ENCODE data around the gene C1orf226.

C1orf226 gene

DNA sequence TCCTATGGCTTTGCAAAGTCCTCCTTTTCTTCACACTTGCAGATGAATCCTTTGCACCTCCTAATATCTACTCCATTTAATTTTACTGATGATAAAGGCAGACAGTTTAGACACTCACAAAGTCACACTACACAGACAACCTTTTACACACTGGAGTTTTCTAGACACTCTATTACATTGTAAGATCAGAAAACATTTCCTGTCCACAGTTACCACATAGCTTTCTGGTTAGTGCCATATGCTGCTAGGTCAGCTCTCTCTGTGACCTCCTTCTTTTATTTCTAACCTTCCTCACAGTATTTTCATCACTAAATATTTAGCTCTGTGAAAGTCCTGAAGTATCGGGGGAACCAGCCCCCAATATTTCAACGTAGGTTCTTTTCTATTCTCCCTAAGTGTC lies 25.3 kb downstream of the C1orf226 start:
- H4K8ac ChIP-seq (ENCODE audit: low read depth, low read length), result no peak overlapping the region
- no peak for DNase-seq
- no peaks in the 10 kb centered on the region for H3K27me3 ChIP-seq (ENCODE audit: insufficient read depth, low read length, poor library complexity)
- H2BK5ac ChIP-seq (ENCODE audit: low read length), result no peak overlapping the region
- H3K23ac ChIP-seq (ENCODE audit: low read length), result no peak overlapping the region
- H3K56ac ChIP-seq (ENCODE audit: low read length), result no peak overlapping the region
- H3K4me1 ChIP-seq (ENCODE audit: control insufficient read depth, low read depth, low read length), result peaks cover under 1% of the 10 kb centered on the region
- H3K4me2 ChIP-seq (ENCODE audit: low read length), result no peak overlapping the region
- no peak overlapping the region for H3K9ac ChIP-seq (ENCODE audit: low read length)
- no peaks in the 10 kb centered on the region for H3K79me2 ChIP-seq (ENCODE audit: control insufficient read depth, insufficient read depth, low read length)
- no peaks in the 10 kb centered on the region for H3K36me3 ChIP-seq (ENCODE audit: control insufficient read depth, insufficient read depth, low read length)
- no peak overlapping the region for H2BK120ac ChIP-seq (ENCODE audit: low read depth, low read length)
- no peak overlapping the region for H3K18ac ChIP-seq (ENCODE audit: low read length)
- WGBS (ENCODE audit: extremely low coverage, insufficient coverage, low lambda C conversion rate), result no CpG with 5 or more reads among the region's 2 CpGs
- no peaks in the 10 kb centered on the region for H3K79me1 ChIP-seq (ENCODE audit: low read length)
- H3K4me3 ChIP-seq (ENCODE audit: low read length), result no peak overlapping the region
- no peak overlapping the region for H4K5ac ChIP-seq (ENCODE audit: low read length)
- no peak overlapping the region for H3K27ac ChIP-seq (ENCODE audit: low read depth, low read length)
- H3K4ac ChIP-seq (ENCODE audit: low read depth, low read length), result no peak overlapping the region
- no peak overlapping the region for H2BK15ac ChIP-seq (replicated peaks; ENCODE audit: low read depth)
- H2AK5ac ChIP-seq (ENCODE audit: low read length), result no peak overlapping the region

DNA sequence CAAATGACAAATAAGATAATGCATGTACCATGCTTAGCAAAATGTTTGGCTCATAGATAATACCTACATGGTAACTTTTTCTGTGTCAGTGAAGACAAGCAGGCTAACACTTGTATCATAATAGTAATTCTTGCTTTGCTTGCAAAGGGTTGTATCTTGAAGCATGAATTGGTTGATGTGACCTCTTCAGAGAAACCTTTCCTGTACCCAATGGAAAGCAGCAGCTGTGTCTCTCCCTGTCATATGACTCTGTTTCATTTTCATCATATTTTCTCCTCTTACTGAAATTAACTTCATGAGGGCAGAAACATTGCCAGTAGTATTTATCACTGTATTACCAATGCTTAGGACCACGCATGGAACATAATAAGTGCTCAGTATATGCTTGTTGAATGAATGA lies 26.0 kb downstream of the C1orf226 start:
- H4K8ac ChIP-seq (ENCODE audit: low read depth, low read length), result no peak overlapping the region
- DNase-seq, result no peak
- peaks cover 2% of the 10 kb centered on the region for H3K4me1 ChIP-seq (ENCODE audit: control insufficient read depth, low read depth, low read length)
- H2BK5ac ChIP-seq (ENCODE audit: low read length), result no peak overlapping the region
- H3K4me2 ChIP-seq (ENCODE audit: low read length), result no peak overlapping the region
- no peaks in the 10 kb centered on the region for H3K27me3 ChIP-seq (ENCODE audit: insufficient read depth, low read length, poor library complexity)
- no peak overlapping the region for H2AK5ac ChIP-seq (ENCODE audit: low read length)
- H3K27ac ChIP-seq (ENCODE audit: low read depth, low read length), result no peak overlapping the region
- H3K56ac ChIP-seq (ENCODE audit: low read length), result no peak overlapping the region
- no peak overlapping the region for H3K18ac ChIP-seq (ENCODE audit: low read length)
- no peak overlapping the region for H3K9ac ChIP-seq (ENCODE audit: low read length)
- no peak overlapping the region for H3K4ac ChIP-seq (ENCODE audit: low read depth, low read length)
- H4K5ac ChIP-seq (ENCODE audit: low read length), result no peak overlapping the region
- no peaks in the 10 kb centered on the region for H3K79me2 ChIP-seq (ENCODE audit: control insufficient read depth, insufficient read depth, low read length)
- no peak overlapping the region for H2BK15ac ChIP-seq (replicated peaks; ENCODE audit: low read depth)
- H3K79me1 ChIP-seq (ENCODE audit: low read length), result no peaks in the 10 kb centered on the region
- no peaks in the 10 kb centered on the region for H3K36me3 ChIP-seq (ENCODE audit: control insufficient read depth, insufficient read depth, low read length)
- H3K4me3 ChIP-seq (ENCODE audit: low read length), result no peak overlapping the region
- no CpG with 5 or more reads among the region's 1 CpG for whole genome bisulfite sequencing (ENCODE audit: extremely low coverage, insufficient coverage, low lambda C conversion rate)
- H3K23ac ChIP-seq (ENCODE audit: low read length), result no peak overlapping the region
- no peak overlapping the region for H2BK120ac ChIP-seq (ENCODE audit: low read depth, low read length)

DNA sequence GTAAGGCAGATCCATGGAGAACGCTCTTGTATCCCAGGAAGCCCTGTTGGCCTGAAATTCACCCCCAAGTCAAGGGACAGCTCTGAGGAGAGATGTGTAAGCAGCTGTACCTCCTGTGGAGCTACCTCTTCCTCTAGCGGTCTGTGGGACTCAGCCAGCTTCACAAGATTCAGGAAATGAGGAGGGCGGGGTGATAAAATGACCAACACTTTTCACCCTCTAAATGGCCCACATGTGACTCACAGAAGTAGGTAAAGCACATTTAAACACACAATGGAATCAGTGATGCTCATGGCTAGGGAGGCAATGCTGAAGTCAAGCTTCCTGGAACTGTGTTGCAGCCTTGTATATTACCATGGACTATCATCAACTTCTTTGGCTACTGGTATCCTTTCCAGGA lies 30.5 kb downstream of the C1orf226 start, which contains the start of gene SH2D1B:
Gene SH2D1B, minus strand, starts transcription at position 135 of the 400 bp plus-strand sequence. Its CDS starts 120 bp downstream, at position 15.
- H3K36me3 ChIP-seq (ENCODE audit: control insufficient read depth, insufficient read depth, low read length), result no peaks in the 10 kb centered on the region

DNA sequence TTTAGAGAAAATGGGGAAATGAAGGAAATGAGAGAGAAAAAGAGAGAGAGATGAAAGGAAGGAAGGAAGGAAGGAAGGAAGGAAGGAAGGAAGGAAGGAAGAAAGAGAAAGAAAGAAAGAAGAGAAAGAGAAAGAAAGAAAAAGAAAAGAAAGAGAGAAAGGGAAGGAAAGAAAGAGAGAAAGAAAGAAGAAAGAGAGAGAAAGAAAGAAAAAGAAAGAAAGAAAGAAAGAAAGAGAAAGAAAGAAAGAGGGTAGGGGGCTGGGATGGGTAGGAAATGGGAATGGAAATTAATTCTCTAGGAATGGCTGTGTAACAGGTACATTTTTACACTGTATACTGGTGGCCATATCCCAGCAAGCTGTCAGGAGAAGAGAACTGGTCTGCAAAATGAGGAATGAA lies 34.7 kb downstream of the C1orf226 start:
- no peak overlapping the region for H3K23ac ChIP-seq (ENCODE audit: low read length)
- no peak overlapping the region for H3K56ac ChIP-seq (ENCODE audit: low read length)
- H2BK120ac ChIP-seq (ENCODE audit: low read depth, low read length), result no peak overlapping the region
- H3K79me2 ChIP-seq (ENCODE audit: control insufficient read depth, insufficient read depth, low read length), result no peaks in the 10 kb centered on the region
- no peak overlapping the region for H3K4me2 ChIP-seq (ENCODE audit: low read length)
- no peak overlapping the region for H3K27ac ChIP-seq (ENCODE audit: low read depth, low read length)
- no peak overlapping the region for H3K18ac ChIP-seq (ENCODE audit: low read length)
- H3K4ac ChIP-seq (ENCODE audit: low read depth, low read length), result no peak overlapping the region
- H4K5ac ChIP-seq (ENCODE audit: low read length), result no peak overlapping the region
- DNase-seq, result no peak
- no peaks in the 10 kb centered on the region for H3K36me3 ChIP-seq (ENCODE audit: control insufficient read depth, insufficient read depth, low read length)
- H3K4me3 ChIP-seq (ENCODE audit: low read length), result no peak overlapping the region
- no peak overlapping the region for H2BK15ac ChIP-seq (replicated peaks; ENCODE audit: low read depth)
- no peaks in the 10 kb centered on the region for H3K79me1 ChIP-seq (ENCODE audit: low read length)
- no peak overlapping the region for H3K9ac ChIP-seq (ENCODE audit: low read length)
- peaks cover 2% of the 10 kb centered on the region for H3K4me1 ChIP-seq (ENCODE audit: control insufficient read depth, low read depth, low read length)
- H4K8ac ChIP-seq (ENCODE audit: low read depth, low read length), result no peak overlapping the region
- no peaks in the 10 kb centered on the region for H3K27me3 ChIP-seq (ENCODE audit: insufficient read depth, low read length, poor library complexity)
- no peak overlapping the region for H2BK5ac ChIP-seq (ENCODE audit: low read length)
- no peak overlapping the region for H2AK5ac ChIP-seq (ENCODE audit: low read length)

More for the DNA sequence above, 30.5 kb downstream of the C1orf226 start, which contains the start of gene SH2D1B:
- Histone ChIP-seq H3K4me2 (ENCODE audit: low read length) (no peak within 1 kb of the TSS), H3K27ac (ENCODE audit: low read depth, low read length) (no peak within 1 kb of the TSS), H3K9ac (ENCODE audit: low read length) (no peak within 1 kb of the TSS), H3K79me2 (ENCODE audit: control insufficient read depth, insufficient read depth, low read length) (no peaks in the 10 kb centered on the region), H4K8ac (ENCODE audit: low read depth, low read length) (no peak within 1 kb of the TSS), H3K4ac (ENCODE audit: low read depth, low read length) (no peak within 1 kb of the TSS), H4K5ac (ENCODE audit: low read length) (no peak within 1 kb of the TSS), H3K27me3 (ENCODE audit: insufficient read depth, low read length, poor library complexity) (no peaks in the 10 kb centered on the region), H2AK5ac (ENCODE audit: low read length) (no peak within 1 kb of the TSS), H3K18ac (ENCODE audit: low read length) (no peak within 1 kb of the TSS), H3K23ac (ENCODE audit: low read length) (no peak within 1 kb of the TSS), H3K4me1 (ENCODE audit: control insufficient read depth, low read depth, low read length) (peaks cover 2% of the 10 kb centered on the region), H2BK15ac (replicated peaks; ENCODE audit: low read depth) (no peak within 1 kb of the TSS), H3K79me1 (ENCODE audit: low read length) (no peaks in the 10 kb centered on the region), H2BK120ac (ENCODE audit: low read depth, low read length) (no peak within 1 kb of the TSS), H3K56ac (ENCODE audit: low read length) (no peak within 1 kb of the TSS), H2BK5ac (ENCODE audit: low read length) (no peak within 1 kb of the TSS), H3K4me3 (ENCODE audit: low read length) (no peak within 1 kb of the TSS)
- peak; percentile 34 for DNase-seq
- WGBS (ENCODE audit: extremely low coverage, insufficient coverage, low lambda C conversion rate), result no CpG with 5 or more reads among the region's 3 CpGs

DNA sequence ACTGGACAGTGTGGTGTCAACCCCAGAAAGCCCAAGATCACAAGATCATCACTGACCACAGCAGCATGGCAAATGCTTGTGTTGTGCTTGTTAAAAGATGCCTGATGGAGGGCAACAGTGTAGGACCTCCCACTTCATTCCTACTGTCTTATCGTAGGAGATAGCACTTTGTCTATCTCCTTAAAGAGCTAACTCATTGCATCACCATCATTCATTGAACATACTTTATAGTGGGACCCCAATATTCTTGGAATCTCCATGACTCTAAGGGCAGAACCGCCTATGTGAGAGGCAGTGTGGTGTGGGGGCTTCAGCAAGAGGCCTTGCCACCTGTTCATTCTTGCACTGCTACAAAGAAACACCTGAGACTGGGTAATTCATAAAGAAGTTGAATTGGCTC lies 35.4 kb downstream of the C1orf226 start:
- H3K56ac ChIP-seq (ENCODE audit: low read length), result no peak overlapping the region
- no peak overlapping the region for H3K9ac ChIP-seq (ENCODE audit: low read length)
- H2AK5ac ChIP-seq (ENCODE audit: low read length), result no peak overlapping the region
- no peak overlapping the region for H3K23ac ChIP-seq (ENCODE audit: low read length)
- H2BK5ac ChIP-seq (ENCODE audit: low read length), result no peak overlapping the region
- no peak overlapping the region for H3K4me3 ChIP-seq (ENCODE audit: low read length)
- no peak overlapping the region for H2BK15ac ChIP-seq (replicated peaks; ENCODE audit: low read depth)
- H3K36me3 ChIP-seq (ENCODE audit: control insufficient read depth, insufficient read depth, low read length), result no peaks in the 10 kb centered on the region
- no peaks in the 10 kb centered on the region for H3K79me2 ChIP-seq (ENCODE audit: control insufficient read depth, insufficient read depth, low read length)
- no peak overlapping the region for H2BK120ac ChIP-seq (ENCODE audit: low read depth, low read length)
- H3K27me3 ChIP-seq (ENCODE audit: insufficient read depth, low read length, poor library complexity), result no peaks in the 10 kb centered on the region
- H4K5ac ChIP-seq (ENCODE audit: low read length), result no peak overlapping the region
- no CpG with 5 or more reads among the region's 2 CpGs for WGBS (ENCODE audit: extremely low coverage, insufficient coverage, low lambda C conversion rate)
- no peak overlapping the region for H3K27ac ChIP-seq (ENCODE audit: low read depth, low read length)
- no peaks in the 10 kb centered on the region for H3K79me1 ChIP-seq (ENCODE audit: low read length)
- peaks cover under 1% of the 10 kb centered on the region for H3K4me1 ChIP-seq (ENCODE audit: control insufficient read depth, low read depth, low read length)
- H3K4me2 ChIP-seq (ENCODE audit: low read length), result no peak overlapping the region
- DNase-seq, result no peak
- no peak overlapping the region for H4K8ac ChIP-seq (ENCODE audit: low read depth, low read length)
- no peak overlapping the region for H3K18ac ChIP-seq (ENCODE audit: low read length)
- H3K4ac ChIP-seq (ENCODE audit: low read depth, low read length), result no peak overlapping the region

DNA sequence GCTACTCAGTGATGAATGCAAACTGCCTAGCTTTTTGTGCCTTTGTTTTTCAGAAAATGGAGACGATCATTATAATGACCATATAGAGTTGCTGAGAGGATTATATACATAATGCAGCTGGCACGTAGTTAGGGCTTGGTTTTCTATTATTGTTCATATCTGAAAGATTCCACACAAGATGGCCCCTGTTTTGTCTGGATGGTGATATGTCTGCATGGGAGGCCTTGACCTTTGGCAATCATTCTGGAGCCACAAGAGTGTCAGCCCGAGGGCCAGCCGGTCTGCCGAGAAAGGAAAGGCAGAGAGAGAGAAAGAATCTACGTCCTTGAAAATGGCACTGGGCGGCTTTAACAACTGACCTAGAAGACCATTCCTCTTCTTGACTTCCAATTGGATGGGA lies 36.1 kb downstream of the C1orf226 start:
- H4K5ac ChIP-seq (ENCODE audit: low read length), result no peak overlapping the region
- no peaks in the 10 kb centered on the region for H3K79me1 ChIP-seq (ENCODE audit: low read length)
- H3K56ac ChIP-seq (ENCODE audit: low read length), result no peak overlapping the region
- no peak overlapping the region for H3K4ac ChIP-seq (ENCODE audit: low read depth, low read length)
- no peak overlapping the region for H2BK120ac ChIP-seq (ENCODE audit: low read depth, low read length)
- H3K4me3 ChIP-seq (ENCODE audit: low read length), result no peak overlapping the region
- no peak for DNase-seq
- no peak overlapping the region for H3K18ac ChIP-seq (ENCODE audit: low read length)
- no peaks in the 10 kb centered on the region for H3K4me1 ChIP-seq (ENCODE audit: control insufficient read depth, low read depth, low read length)
- no peak overlapping the region for H2BK15ac ChIP-seq (replicated peaks; ENCODE audit: low read depth)
- no peak overlapping the region for H3K27ac ChIP-seq (ENCODE audit: low read depth, low read length)
- H3K27me3 ChIP-seq (ENCODE audit: insufficient read depth, low read length, poor library complexity), result no peaks in the 10 kb centered on the region
- no peak overlapping the region for H4K8ac ChIP-seq (ENCODE audit: low read depth, low read length)
- no peak overlapping the region for H3K23ac ChIP-seq (ENCODE audit: low read length)
- no peaks in the 10 kb centered on the region for H3K36me3 ChIP-seq (ENCODE audit: control insufficient read depth, insufficient read depth, low read length)
- no peaks in the 10 kb centered on the region for H3K79me2 ChIP-seq (ENCODE audit: control insufficient read depth, insufficient read depth, low read length)
- no peak overlapping the region for H3K9ac ChIP-seq (ENCODE audit: low read length)
- no peak overlapping the region for H3K4me2 ChIP-seq (ENCODE audit: low read length)
- no CpG with 5 or more reads among the region's 7 CpGs for WGBS (ENCODE audit: extremely low coverage, insufficient coverage, low lambda C conversion rate)
- no peak overlapping the region for H2BK5ac ChIP-seq (ENCODE audit: low read length)
- no peak overlapping the region for H2AK5ac ChIP-seq (ENCODE audit: low read length)

Data from mesendoderm (in vitro differentiated cells).